HG03521 (cell line): ENCODE results near the gene DCPS.
"Not testable (repeated sequence)": the region's sequence is repeated elsewhere in the genome, so short reads cannot be mapped to it uniquely, and the experiment has no call there.

Experiments used
- ATAC-seq: cut with Tn5 transposase; IDR thresholded peaks from one replicate; pipeline ENCODE4 v1.9.1; 2021; ENCODE audit warnings: mild to moderate bottlenecking, moderate library complexity; ENCODE audit not compliant: unreplicated experiment

The DCPS gene

DNA sequence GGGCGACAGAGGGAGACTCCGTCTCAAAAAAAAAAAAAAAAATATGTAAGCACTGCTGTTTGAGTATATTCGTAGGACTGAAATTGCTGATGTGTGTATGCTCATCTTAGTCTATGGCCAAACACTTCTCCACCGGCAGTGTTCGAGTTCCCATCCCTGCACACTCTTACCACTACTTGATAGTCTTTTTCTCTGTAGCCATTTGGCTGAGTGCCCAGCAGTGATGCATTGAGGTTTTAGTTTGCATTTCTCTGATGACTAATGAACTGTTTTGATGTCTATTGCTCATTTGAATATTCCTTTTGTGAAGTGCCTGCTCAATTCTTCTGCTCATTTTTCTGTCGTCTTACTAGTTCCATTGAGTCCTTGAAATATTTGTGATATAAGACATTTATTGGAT lies 19.0 kb upstream of the DCPS start:
- ATAC-seq = peak; percentile 36

DNA sequence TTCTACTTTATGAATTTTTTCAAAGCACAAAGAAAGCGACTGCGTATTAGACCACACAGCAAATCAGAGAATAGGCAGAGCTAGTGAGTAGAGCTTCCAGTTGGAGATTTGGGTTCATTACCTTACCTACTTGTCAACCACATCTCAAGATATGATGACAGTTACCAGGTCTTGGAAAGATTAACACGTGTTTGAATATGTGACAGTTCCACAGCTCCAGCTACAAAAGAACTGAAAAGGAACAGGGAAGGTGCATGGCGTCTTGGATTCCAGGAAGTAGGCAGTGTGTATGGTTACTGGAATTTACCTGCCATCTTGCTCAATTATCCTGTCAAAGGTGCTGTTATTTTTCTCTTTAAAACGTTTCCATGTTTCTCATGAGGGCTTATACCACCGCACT lies 15.6 kb upstream of the DCPS start:
- ATAC-seq = no peak

DNA sequence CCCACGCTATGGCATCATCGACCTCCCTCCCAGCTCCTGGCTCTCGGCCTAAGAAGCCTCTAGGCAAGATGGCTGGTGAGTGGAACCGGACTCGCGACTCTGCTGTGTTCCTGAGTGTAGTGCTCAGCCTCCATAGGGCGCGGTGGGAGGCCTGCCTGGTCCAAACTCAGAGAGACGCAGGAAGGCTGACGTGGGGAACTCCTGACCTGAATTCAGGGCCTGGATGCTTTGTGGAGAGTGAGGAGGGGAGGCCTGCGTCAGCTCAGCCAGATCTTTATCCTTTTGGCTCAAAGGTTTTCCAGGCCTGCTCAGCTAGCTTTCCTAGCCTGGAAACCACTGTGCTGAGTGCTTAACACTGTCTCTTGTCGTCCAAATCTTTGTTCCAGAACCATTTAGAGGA lies 13.0 kb upstream of the DCPS start:
- no peak for ATAC-seq

DNA sequence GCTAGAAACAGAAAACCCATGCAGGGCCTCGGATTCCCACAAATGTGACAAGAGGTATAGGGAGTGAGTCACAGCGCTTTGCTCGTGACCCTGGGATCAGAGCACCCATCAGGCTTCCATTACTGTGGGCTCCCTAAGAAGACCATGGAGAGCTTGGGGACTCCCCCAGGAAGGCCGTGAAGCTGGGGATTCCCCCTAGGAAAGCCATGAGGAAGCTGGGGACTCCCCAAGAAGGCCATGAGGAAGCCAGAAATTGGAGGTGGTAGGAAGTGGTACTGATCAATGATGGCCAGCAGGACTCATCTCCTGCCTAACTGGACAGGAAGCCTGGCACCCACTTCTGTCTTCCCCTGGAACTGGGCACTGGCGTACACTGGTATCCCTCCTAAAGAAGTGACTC lies 10.1 kb upstream of the DCPS start:
- ATAC-seq = no peak

DNA sequence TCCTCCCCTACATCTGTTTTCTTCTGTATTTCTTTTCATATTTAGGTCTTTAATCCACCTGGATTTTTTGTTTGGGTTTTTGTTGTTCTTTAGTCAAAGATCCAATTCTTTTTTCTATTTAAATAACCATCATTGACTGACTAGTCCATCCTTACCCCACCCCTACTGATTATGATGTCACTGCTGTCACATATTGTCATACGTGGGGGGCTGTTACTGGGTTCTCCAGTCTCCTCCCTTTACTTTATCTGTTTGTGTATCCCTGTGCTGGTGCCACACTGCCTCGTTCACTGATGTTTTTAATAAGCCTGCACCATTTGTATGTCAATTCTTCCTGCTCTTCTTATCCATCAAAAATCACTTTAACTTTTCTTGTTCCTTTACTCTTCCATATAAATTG lies 6.9 kb upstream of the DCPS start:
- ATAC-seq = no peak

DNA sequence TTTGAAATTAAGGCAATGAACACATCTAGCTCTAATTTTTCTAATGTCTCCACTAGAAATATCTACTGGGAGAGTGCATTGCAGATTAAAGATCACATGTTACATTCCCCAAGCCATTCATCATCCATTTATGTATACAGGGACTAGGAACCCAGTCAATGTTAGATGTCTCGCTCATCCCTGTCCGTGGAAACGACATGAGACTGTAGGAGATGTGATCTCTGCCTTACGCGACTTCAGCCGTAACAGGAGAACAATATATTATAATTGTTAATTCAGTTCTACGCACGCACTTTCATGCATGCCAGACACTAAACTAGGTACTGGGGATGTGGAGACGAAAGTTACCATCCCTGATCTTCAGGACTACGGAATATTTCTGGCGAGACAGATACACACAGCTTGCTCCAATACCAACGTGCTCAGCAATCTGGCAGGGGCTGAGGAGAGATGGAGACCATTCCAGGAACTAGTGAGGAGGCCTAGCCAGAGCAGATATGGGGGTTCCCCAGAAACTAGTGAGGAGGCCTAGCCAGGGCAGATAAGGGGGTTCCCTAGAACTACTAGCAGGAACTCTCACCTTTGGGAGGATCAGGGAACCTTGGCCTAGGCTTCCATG lies 706 bp downstream of the DCPS start:
- ATAC-seq = no peak

DNA sequence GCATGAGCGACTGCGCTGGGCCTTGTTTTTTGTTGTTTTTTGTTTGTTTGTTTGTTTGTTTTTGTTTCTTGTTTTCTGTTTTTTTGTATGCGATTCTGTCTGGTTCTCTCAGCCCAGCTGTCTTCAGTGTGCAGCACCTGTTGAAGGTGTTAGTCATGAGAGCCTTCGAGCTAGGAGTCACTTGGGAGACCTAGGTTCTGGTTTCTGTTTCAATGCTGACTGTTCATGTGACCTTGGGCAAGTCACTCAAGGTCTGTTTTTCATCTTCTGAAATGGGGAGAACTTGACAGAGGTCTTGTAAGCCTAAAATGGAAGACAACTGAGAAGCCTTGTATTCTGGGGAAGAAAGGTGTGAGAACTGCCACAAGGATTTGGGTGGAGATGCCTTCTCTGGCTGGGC lies 1.8 kb downstream of the DCPS start:
- ATAC-seq = peak; percentile 56

DNA sequence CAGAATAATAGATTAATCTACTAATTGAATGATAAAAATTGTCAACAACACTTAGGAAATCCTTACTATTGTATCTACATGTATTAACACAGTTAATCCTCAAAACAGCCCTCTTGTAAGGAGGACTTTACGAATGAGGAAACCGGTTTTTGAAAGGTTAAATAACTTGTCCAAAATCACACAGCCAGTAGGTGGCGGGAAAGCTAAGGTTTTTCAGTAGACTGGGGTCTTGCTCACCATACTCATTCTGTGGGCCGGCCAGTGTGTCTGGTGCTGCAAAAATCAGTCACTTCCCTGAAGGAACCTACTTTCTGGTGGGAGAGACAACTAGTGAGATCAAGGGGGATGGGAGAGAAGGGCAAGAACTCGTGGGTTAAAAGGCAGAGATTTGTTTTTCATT lies 3.8 kb downstream of the DCPS start:
- no peak for ATAC-seq

DNA sequence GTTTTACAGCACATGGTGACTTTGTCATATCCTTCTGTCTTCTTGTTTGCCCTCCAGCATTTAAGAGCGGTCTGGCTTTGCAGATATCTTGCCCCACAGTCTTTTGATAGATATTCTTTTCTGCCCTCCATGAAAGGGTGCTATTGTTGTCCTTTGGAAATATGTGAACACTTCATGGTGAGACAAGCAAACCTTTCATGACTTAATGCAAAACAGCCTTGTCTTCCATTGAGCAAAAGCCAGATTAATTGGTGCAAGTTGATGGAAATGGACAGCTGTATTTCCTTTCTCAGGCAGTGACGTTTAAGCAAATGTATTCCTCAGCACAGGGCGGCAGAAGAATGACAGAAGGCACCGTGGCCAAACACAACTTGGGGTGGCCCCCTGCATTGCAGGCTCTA lies 4.4 kb downstream of the DCPS start:
- ATAC-seq = no peak

DNA sequence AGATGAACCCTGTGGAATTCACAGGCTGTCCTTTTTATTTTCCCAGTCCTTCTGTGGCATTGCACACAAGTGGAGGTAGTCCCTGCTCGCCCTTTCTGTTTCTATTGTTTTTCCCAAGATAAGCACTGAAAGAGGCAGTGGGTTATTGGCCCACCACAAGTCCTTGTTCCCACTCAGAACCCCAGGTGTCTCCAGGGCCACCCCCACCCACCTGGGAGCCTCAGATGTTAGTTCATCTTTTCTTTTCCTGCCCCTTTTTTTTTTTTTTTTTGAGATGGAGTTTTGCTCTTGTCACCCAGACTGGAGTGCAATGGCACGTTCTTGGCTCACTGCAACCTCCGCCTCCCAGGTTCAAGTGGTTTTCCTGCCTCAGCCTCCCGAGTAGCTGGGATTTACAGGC lies 4.9 kb downstream of the DCPS start:
- not testable (repeated sequence) for ATAC-seq

DNA sequence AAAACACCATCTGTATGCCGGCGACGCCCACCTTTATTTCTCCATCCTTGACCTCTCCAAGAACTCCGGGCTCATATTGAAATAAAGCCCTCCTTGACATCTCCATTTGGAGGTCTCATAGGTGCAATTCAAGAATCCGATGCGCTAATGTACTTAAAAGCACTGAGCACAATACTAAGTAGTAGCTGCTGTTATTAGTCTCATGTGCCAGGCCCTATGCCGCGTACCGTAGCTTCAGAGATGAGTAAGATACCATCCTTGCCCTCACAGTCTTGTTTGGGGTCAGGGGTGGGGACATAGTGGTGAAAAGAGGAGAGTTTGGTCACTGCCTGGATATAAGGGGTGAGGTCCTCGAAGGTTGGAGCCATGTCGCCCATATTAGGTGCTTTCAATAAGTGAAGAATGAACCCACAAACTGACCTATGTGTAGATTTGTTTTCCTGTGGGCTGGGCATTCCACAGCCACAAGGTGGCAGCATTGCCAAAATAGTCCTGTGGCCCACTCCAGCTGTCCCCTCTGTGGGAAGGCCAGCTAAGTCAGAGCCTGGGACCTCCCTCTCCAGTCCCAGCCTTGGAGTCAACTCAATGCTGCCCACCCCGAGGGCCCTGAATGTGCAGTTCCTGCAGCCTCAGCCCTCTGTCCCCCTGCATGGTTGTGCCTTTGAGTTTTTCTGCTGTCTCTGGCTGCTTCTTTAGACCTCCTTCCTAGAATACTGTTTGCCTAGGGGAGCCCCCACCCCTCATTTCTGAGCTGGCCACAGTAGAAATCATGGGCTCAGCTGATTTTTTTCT lies 6.5 kb downstream of the DCPS start:
- ATAC-seq = peak; percentile 26

DNA sequence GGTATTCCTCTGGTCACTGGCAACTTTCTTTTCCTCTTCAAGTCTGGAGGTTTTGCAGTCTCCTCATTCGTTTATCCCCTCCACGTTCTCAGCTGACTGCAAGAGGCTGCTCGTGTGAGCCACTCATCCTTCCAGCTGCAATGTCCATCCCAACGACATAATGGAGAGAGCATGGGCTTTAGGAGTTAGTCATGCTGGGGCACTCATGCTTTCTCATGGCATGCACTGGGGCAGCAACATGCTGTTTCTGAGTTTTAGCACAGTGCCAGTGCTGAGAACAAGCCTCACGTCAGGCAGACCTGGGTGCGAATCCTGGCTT lies 7.1 kb downstream of the DCPS start:
- no peak for ATAC-seq

DNA sequence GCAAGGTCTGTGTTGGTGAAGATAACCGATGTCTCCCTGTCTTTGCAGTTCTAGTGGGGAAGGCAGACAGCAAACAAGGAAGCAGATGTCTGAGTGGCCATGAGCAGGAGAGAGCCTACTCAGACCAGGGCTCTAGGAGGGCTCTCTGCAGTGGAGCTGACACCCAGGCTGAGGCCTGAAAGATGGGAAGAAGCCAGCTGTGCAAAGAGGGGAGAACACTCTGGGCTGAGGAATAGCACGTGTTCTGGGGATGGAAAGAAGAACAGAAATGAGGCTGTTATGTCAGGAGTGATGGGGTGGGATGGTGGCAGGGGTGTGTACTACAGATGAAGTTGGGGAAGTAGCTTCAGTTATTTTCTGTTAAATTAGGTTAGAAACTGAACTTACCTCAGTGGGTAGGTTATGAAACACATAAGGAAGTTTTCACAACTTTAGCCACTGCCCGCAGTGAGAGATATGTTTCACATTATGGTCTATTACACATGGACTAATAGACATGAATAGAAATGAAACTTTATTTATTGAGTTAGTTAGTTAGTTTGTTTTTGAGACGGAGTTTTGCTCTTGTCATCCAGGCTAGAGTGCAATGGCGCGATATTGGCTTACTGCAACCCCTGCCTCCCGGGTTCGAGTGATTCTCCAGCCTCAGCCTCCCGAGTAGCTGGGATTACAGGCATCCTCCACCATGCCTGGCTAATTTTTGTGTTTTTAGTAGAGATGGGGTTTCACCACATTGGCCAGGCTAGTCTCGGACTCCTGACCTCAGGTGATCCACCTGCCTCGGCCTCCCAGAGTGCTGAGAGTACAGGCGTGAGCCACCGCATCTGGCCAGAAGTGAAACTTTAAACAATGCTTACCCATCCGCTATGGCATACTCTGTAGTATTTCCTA lies 7.8 kb downstream of the DCPS start:
- peak; percentile 76 for ATAC-seq

DNA sequence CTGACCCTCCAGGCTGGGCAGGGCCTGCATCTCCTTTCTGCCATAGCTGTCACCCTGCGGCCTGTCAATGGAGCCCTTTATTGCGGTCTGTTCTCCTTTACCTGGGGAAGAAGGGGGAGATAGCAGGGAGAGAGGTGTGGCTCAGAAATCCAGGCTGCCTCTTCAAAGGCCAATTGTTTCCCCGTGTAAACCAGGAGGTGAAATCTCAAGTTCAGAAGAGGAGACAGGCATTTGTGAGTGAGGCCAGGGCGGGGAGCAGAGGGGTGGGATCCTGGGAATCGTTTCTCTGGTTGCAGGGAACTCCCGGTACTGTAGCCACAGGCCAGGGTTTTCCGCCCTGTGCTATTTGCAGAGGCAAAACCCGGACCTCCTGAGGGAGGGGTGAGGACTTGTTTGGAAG lies 9.1 kb downstream of the DCPS start:
- no peak for ATAC-seq

DNA sequence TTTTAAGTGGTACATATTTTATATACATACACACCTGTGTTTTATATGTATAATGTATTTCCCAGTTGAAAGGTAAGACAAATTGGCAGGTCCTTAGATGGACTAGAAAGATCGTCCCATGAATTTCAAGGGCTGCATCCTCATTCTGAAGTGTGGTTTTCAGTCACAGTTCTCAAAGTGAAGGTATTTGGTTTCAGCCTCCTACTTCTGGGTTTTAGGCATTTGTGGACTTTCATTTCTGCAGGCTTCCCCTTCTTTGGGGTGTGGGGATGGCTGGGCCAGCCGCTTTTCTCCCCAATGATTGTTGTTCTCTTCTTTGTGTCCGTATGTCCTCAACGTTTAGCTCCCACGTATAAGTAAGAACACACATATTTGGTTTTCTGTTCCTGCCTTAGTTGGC lies 10.0 kb downstream of the DCPS start:
- ATAC-seq = no peak

DNA sequence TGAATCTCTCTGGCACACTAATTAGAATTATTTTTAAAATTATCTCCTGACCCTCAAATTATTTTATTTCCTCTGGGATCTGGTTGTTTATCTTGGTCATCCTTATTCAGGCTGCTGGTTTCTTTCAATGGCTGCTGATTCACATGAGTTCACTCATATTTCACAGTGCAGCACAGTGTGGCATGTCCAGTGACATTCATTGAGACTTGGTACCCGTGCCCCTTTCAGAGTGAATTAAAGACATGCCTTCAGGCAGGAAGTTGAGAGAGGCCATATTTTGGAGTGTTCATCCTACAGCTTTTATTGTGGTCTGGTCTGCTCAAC lies 13.5 kb downstream of the DCPS start:
- ATAC-seq = no peak

DNA sequence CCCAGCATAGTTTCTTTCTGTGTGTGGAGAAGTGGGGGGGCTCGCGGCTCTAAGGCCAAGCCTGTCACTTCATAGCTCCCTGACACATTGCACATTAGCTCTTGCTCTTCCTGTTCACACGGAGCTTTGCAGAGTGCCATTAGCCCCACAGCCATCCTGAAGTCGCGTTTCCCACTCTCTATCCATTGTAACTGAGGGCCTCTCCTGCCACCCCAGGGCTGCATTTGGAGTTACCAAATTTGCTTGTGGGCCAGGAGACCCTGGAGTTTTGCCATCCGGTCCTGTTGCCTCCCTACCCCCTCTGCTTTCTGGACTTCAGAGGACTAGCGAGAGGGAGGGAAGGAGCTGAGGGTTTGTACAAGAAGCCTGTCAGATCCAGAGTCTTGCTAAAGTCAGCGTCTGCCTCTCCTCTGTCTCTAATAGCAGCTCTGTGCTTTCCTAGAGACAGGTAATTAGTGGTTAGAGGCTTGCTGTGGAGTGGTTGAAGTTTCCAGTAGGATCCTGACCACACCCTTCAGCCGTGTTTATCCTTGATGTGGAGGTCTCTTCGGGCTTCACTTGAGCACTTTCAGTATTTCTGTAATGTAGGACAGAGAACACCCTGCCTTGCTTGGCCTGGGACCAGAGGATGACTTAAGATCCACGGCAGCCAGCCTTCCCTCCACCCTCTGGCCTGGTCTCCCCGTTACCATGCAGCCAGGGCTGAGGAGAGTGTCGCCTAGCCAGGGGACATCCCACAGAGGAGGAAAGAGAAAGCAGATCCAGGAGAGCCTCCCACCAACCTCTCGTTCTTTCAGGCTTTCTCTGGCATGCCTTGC lies 14.1 kb downstream of the DCPS start:
- ATAC-seq = peak; percentile 25

DNA sequence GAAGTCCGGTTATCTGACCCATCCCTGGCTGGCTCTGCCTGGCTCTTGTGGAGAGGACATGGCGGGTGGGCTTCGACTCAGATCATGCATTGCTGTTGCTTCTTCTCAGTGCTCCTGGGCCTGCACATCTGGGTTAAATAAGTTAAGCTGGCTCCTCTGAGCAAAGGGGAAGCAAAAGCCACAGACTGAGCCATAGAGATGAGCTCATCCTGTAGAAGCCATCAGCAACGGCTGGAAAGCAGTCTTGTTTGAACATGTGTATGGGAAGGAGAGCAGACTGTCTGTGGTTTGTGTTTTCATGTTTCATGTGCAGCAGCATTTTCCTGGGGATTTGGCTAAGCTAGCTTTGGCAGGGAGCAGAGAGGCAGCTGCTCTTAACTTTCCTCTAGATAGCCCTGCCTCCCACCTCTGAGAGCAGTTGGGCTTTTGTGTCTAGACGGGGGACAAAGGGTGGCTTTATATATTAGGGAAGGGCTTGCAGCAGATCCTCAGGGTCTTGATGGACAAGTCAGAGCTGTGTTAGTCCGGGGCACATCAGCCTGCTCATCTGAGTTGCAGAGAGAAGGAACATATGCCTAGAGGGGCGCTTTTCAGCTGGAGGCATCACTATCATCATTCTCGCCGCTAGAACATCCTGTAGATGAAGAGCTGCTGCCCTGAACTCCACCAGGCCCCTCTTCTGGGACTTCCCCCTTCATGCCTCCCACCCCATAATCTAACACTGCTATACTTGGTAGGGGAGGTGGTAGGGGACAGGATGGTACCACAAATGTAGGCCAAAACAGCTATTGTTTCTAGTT lies 14.9 kb downstream of the DCPS start:
- ATAC-seq = peak; percentile 63

DNA sequence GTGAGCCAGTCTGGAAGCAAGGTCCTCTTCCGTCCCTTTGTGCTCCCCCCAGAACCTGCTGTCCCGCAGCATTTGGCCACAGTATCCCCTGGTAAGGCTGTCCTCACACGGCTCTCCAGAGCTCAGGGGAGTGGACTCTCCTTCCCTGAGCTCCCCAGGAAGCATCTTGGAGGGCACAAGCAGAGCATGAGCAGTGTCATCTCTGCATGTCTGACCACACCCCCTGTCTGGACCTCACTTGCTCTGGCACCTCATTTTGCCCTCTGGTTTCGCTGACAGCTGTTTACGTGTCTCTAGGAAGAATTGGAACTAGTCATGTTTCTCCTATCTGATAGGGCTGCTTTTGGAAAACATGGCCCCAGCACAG lies 15.5 kb downstream of the DCPS start:
- ATAC-seq = no peak

DNA sequence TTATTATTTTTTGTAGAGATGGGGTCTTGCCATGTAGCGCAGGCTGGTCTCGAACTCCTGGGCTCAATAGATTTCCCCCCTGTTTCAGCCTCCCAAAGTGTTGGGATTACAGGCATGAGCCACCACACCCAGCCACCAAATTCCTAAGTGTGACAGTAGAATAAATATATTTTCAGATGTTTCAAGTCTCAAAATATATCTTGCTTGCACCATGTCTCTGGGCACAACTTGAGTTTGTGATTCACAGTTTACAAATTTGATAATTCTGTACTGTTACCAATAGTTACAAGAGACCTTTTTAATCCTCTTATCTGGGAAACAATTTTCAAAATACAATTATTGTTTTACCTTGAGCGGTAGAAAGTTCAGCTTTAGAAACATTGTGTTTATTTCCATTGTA lies 19.1 kb downstream of the DCPS start:
- no peak for ATAC-seq
